RWPE2 (cell line): ENCODE results near the gene AKNAD1.
"Not testable (repeated sequence)": the region's sequence is repeated elsewhere in the genome, so short reads cannot be mapped to it uniquely, and the experiment has no call there.

Source experiments
- ATAC-seq: fragments of 200-7000 bp; cut with Tn5 transposase; 3 replicates; pipeline ENCODE4 v1.9.1; 2021; ENCODE audit warnings: low read depth
- DNase-seq: peaks from one replicate; pipeline ENCODE4 v3.0.0-alpha.2; 2020; ENCODE audit warnings: low spot score
- H3K27ac ChIP-seq: fragments of 450-650 bp; 2 replicates; pipeline ENCODE4 v1.5.1; 2017; ENCODE audit warnings: mild to moderate bottlenecking; ENCODE audit not compliant: poor library complexity, severe bottlenecking
- H3K27me3 ChIP-seq: fragments of 250-450 bp; sonication (Bioruptor Pico); 2 replicates; pipeline ENCODE4 v1.5.1; 2021; ENCODE audit warnings: mild to moderate bottlenecking, moderate library complexity; ENCODE audit not compliant: insufficient read depth, poor library complexity, severe bottlenecking
- H3K36me3 ChIP-seq: fragments of 250-450 bp; sonication (Bioruptor Pico); 2 replicates; pipeline ENCODE4 v1.5.1; 2020; ENCODE audit warnings: low read depth, mild to moderate bottlenecking, moderate library complexity
- H3K4me1 ChIP-seq: fragments of 250-450 bp; sonication (Bioruptor Pico); 2 replicates; pipeline ENCODE4 v1.5.1; 2021; ENCODE audit warnings: mild to moderate bottlenecking, moderate library complexity; ENCODE audit not compliant: insufficient read depth, poor library complexity, severe bottlenecking
- H3K4me3 ChIP-seq: fragments of 250-450 bp; sonication (Bioruptor Pico); 2 replicates; pipeline ENCODE4 v1.5.1; 2021; ENCODE audit warnings: mild to moderate bottlenecking, moderate library complexity; ENCODE audit not compliant: severe bottlenecking
- H3K9me3 ChIP-seq: fragments of 250-450 bp; sonication (Bioruptor Pico); 2 replicates; pipeline ENCODE4 v1.5.1; 2021; ENCODE audit warnings: mild to moderate bottlenecking, moderate library complexity; ENCODE audit not compliant: severe bottlenecking
- CTCF ChIP-seq: fragments of 450-650 bp; IDR thresholded peaks from one replicate; pipeline ENCODE4 v1.5.1; 2017; ENCODE audit warnings: mild to moderate bottlenecking, moderate library complexity; ENCODE audit not compliant: poor library complexity, severe bottlenecking

The AKNAD1 gene

GRCh38 chr1:108799001-108799400, 57.9 kb downstream of the AKNAD1 start:
- TF ChIP-seq CTCF: no peak
- ATAC-seq: no peak
- Histone ChIP-seq H3K36me3 (peaks cover 64% of the 10 kb centered on the region), H3K9me3 (no peaks in the 10 kb centered on the region), H3K27me3 (no peaks in the 10 kb centered on the region), H3K4me3 (no peak overlapping the region), H3K4me1 (no peaks in the 10 kb centered on the region), H3K27ac (no peak overlapping the region)
- DNase-seq: no peak

- no peak overlapping the region for H3K4me3 ChIP-seq
- DNase-seq: no peak
- H3K9me3 ChIP-seq: no peaks in the 10 kb centered on the region
- H3K27ac ChIP-seq: no peak overlapping the region
- H3K4me1 ChIP-seq: no peaks in the 10 kb centered on the region
- no peak for ATAC-seq
- no peak for TF ChIP-seq CTCF
- H3K27me3 ChIP-seq: no peaks in the 10 kb centered on the region
- H3K36me3 ChIP-seq: peaks cover 42% of the 10 kb centered on the region
Observed at GRCh38 chr1:108792420-108792819, 64.5 kb downstream of the AKNAD1 start.

- DNase-seq (no peak), ATAC-seq (no peak)
- Histone ChIP-seq H3K27ac (no peak overlapping the region), H3K9me3 (no peaks in the 10 kb centered on the region), H3K36me3 (peaks cover 46% of the 10 kb centered on the region), H3K4me3 (no peak overlapping the region), H3K4me1 (no peaks in the 10 kb centered on the region), H3K27me3 (no peaks in the 10 kb centered on the region)
- no peak for TF ChIP-seq CTCF
Observed at GRCh38 chr1:108791790-108792189, 65.1 kb downstream of the AKNAD1 start.

- Histone ChIP-seq H3K27me3 (no peaks in the 10 kb centered on the region), H3K9me3 (peaks cover 7% of the 10 kb centered on the region), H3K36me3 (peaks cover 58% of the 10 kb centered on the region), H3K4me3 (no peak overlapping the region), H3K4me1 (no peaks in the 10 kb centered on the region), H3K27ac (no peak overlapping the region)
- DNase-seq (no peak), ATAC-seq (no peak)
- no peak for TF ChIP-seq CTCF
Observed at GRCh38 chr1:108785880-108786279, 71.0 kb downstream of the AKNAD1 start.

- no peak for DNase-seq
- Histone ChIP-seq H3K36me3 (peaks cover 60% of the 10 kb centered on the region), H3K4me3 (no peak overlapping the region), H3K27me3 (no peaks in the 10 kb centered on the region), H3K9me3 (peaks cover 7% of the 10 kb centered on the region), H3K4me1 (no peaks in the 10 kb centered on the region), H3K27ac (no peak overlapping the region)
- TF ChIP-seq CTCF: no peak
- ATAC-seq: no peak
Observed at GRCh38 chr1:108785264-108785663, 71.6 kb downstream of the AKNAD1 start.

GRCh38 chr1:108781575-108781944, 75.3 kb downstream of the AKNAD1 start:
- ATAC-seq, DNase-seq, H3K9me3 ChIP-seq, H3K27me3 ChIP-seq, H3K4me3 ChIP-seq, H3K4me1 ChIP-seq, H3K27ac ChIP-seq: not testable (repeated sequence)
- H3K36me3 ChIP-seq: peaks cover 70% of the 10 kb centered on the region
